ENCODE measurements around the gene HABP4.

Gene HABP4

GRCh38 chr9:96449845-96450612, at the start of gene HABP4:
Gene HABP4 (plus strand): TSS chr9:96450169. CDS start chr9:96450280, 111 bp downstream.
- in situ Hi-C loops (cut with HindIII; ENCODE audit: low sequenced_read_pairs): no loop called here

GRCh38 chr9:96408409-96409280, 41.3 kb upstream of the HABP4 start:
- in situ Hi-C loops (cut with HindIII; ENCODE audit: low sequenced_read_pairs): no loop called here

DNA sequence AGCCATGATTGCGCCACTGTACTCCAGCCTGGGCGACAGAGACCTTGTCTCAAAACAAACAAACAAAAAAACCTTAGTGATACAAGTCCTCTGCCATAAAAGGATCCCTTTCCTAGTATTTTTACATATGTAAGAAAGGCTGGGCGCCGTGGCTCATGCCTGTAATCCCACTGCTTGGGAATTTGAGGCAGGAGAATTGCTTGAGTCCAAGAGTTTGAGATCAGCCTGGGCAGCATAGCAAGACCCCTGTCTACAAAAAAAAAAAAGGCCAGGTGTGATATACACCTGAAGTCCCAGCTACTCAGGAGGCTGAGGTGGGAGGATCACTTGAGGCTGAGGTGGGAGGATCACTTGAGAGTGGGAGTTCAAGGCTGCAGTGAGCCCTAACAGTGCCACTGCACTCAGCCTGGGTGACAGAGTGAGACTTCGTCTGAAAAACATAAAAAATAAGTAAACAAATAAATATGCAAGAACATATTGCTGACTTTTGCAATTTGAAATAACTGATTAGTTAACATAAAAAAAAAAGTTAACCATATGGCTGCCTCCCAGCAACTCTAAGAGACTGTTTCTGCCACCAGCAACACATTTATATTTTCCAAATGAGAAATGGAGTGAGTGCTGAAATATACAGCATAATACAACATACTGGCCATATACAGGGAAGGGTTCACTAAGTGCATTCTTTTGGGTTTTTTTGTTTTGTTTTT, 38.7 kb upstream of the HABP4 start:
- in situ Hi-C loops (cut with HindIII; ENCODE audit: low sequenced_read_pairs): no loop called here

GRCh38 chr9:96412174-96412913, 37.6 kb upstream of the HABP4 start:
- in situ Hi-C loops (cut with HindIII; ENCODE audit: low sequenced_read_pairs): no loop called here

DNA sequence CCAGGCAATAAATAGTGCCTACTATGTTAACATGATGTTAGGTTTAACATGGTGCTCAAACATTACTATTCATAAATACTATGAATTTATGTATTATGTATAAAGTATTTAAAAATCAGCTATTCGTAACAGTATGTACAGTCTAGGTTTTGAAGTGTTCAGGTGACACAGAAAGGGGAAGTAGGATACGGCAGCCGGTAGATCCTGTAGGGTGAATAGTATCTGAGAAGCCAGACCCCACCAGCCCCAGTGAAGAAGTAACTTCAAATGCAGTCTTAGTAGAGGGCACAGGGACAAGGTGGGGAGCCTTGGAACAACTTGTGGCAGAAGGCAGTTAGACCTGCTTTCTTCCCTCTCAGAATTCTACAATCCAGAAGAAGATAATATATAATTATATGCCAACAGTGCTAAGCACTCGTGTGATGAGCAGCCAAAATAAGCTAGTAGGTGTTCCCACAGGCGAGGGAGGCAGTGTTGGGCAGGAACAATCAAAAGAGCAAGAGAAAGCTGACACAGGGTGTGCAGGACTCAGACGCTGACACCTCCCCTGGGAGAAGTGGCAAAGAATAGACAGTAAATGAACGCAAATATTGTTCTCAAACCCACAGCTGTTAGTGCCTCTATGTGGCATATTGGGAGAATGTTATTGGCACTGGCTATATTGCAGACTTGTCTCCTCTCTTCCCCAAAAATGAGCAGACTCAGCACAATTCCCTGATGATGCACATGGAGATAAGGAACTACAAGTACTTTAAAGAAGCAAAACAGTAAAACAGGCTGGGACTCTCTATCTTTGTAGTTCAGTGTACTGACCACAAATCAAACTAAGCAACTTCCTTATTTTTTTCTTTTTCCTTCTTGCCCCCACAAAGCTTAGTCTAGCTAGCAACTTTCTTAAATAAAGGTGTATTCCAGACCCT, 36.4 kb upstream of the HABP4 start:
- in situ Hi-C loops (cut with HindIII; ENCODE audit: low sequenced_read_pairs): no loop called here

DNA sequence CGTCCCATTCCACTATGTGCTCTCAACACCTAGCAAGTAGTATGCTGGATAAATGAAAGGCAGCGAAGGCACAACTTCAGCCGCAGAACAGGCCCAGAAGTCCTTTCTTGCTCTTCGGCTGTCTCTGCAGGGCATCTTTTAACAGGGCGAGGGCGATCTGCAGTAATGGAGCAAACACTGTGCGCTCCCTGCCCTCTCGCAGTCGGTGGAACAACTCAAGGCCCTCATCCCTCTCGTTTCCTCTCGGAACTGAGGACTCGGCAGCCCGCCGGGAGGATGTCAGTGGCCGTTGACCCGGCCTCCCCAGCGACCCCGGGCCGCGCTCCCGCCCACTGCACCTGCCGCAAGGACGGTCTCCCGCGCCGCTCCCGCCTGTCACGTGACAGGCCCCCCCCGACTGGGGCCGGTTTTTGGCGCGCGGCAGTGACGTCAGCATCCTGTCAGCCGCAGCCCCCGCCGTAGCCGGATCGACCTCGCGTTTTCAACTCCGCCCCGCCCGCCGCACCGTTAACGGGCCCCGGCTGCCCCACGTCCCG, 32.9 kb upstream of the HABP4 start:
- in situ Hi-C loops (cut with HindIII; ENCODE audit: low sequenced_read_pairs): no loop called here

GRCh38 chr9:96417661-96418082, 32.3 kb upstream of the HABP4 start:
- in situ Hi-C loops (cut with HindIII; ENCODE audit: low sequenced_read_pairs): no loop called here

- in situ Hi-C loops (cut with HindIII; ENCODE audit: low sequenced_read_pairs): no loop called here
Observed at GRCh38 chr9:96418083-96418919, 31.7 kb upstream of the HABP4 start, which contains the start of gene ZNF367. Gene ZNF367 (minus strand): TSS chr9:96418370. CDS start chr9:96418032, 338 bp downstream.

DNA sequence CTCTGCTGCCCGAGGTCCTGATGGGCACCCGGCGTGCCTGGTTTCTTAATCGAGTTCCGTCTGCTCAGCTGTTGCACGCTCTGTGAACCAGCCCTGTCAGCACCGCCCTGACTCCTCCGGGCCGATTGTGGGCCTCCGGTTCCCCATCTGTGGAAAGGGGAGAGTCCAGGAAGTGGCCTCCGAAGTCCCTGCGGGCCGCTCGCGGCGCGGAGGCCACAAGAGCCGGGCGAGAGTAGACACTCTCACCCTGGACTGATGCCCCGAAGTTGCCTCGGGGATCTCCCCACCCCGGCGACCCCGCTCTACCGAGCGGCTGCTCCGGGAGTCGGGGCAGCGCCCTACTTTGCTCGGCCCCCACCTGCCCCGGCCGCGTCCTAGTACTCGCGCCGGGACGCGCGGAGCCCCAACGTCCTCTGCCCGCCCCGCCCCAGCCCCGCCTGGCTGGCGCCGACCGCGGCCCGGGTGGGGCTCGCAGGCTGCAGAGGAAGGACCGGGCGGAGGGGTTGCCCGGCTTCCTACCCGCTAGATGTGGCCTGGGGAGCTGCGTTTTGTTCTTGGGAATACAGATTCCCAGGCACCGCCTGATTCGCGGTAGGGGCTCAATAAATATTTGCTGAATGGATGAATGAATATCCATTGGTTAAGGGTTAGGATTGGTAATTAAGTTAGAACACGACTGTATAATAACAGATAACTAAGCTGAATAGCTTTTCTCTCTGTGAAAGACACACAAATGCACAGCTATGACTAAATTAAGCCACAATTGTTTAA, 30.9 kb upstream of the HABP4 start:
- in situ Hi-C loops (cut with HindIII; ENCODE audit: low sequenced_read_pairs): no loop called here

GRCh38 chr9:96419691-96419969, 30.3 kb upstream of the HABP4 start:
- in situ Hi-C loops (cut with HindIII; ENCODE audit: low sequenced_read_pairs): no loop called here

DNA sequence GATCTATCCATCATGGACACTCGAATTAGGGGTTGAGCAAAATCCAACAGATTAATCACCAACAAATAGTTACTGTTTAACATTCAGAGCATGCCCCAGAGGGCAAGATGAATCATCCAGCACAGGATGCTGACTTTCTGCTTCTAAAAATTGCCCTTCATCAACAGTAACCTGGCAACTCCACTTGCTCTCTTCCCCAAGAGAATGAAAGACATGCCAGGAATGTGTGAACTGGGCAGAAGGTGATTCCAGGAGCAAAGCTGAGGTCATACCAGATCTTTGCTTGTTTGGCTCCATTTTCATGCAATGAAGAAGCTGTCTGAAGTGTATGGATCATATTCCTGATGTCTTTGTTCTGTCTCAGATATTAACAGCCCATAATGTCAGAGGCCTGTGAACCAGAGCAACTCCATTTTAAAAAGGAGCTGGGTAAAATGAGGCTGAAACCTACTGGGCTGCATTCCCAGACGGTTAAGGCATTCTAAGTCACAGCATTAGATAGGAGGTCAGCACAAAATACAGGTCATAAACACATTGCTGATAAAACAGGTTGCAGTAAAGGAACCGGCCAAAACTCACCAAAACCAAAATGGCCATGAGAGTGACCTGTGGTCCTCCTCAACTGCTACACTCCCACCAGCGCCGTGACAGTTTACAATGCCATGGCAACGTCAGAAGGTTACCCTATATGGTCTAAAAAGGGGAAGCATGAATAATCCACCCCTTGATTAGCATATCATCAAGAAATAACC, 29.3 kb upstream of the HABP4 start:
- in situ Hi-C loops (cut with HindIII; ENCODE audit: low sequenced_read_pairs): no loop called here

- in situ Hi-C loops (cut with HindIII; ENCODE audit: low sequenced_read_pairs): no loop called here
Observed at GRCh38 chr9:96423322-96423984, 26.5 kb upstream of the HABP4 start.

GRCh38 chr9:96423985-96424336, 26.0 kb upstream of the HABP4 start:
- in situ Hi-C loops (cut with HindIII; ENCODE audit: low sequenced_read_pairs): no loop called here

GRCh38 chr9:96425500-96426169, 24.3 kb upstream of the HABP4 start:
- in situ Hi-C loops (cut with HindIII; ENCODE audit: low sequenced_read_pairs): no loop called here

DNA sequence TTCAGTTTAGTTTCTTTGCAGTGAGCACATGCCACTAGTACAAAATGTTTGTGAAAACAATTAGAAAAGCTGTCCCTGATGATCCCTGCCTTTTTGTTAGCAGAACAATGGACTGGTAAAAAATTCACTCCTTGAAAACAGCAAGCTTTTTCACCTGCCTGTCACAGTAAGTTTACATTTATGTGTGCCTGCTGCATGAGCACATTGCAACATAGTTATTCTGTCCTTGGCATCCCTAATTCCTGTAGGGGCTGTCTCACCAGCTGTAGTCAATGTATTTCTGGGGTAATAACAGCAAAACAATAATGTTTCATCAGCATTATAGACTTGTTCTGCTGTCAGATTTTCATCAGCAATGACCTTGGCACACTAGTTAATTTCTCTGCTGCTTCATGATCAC, 20.2 kb upstream of the HABP4 start:
- in situ Hi-C loops (cut with HindIII; ENCODE audit: low sequenced_read_pairs): no loop called here

DNA sequence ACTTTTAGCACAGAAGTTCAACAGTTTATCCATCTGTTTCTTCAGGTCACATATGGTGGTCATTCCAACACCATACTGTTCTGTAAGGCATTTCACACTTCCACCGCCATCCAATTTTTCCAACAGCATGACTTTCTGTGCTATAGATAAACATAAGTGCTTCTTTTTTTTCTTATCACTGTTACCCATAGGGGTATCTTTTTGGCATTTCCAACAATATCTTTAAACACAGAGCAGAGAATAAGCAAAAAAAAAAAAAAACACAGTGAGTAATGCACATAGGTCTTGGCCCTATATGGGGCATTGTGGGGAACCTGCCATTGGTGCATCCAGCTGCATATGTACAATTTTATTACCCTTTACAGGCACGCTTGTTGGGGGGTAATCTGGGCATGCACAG, 19.6 kb upstream of the HABP4 start:
- in situ Hi-C loops (cut with HindIII; ENCODE audit: low sequenced_read_pairs): no loop called here
